HG02840 (cell line): ENCODE measurements around the gene ATP5F1D.

Experiments used
- ATAC-seq: cut with Tn5 transposase; IDR thresholded peaks from one replicate; pipeline ENCODE4 v1.9.1; 2021; ENCODE audit warnings: mild to moderate bottlenecking, moderate library complexity, moderate number of reproducible peaks; ENCODE audit not compliant: unreplicated experiment, low FRiP score

ATP5F1D gene

GRCh38 chr19:1268226-1269064 is 26.9 kb downstream of the ATP5F1D start:
- ATAC-seq: no peak

- peak; percentile 55 for ATAC-seq
Measured at GRCh38 chr19:1269065-1269477, 27.5 kb downstream of the ATP5F1D start, which contains the start of gene CIRBP. CIRBP (plus strand) TSS chr19:1269332; CDS start chr19:1270934, 1,602 bp downstream.

- peak; percentile 32 for ATAC-seq
Measured at GRCh38 chr19:1269478-1270212, 28.1 kb downstream of the ATP5F1D start.

- no peak for ATAC-seq
Measured at GRCh38 chr19:1270213-1270853, 28.8 kb downstream of the ATP5F1D start.

GRCh38 chr19:1270854-1271527 is 29.4 kb downstream of the ATP5F1D start:
- ATAC-seq: no peak

GRCh38 chr19:1271528-1272422 is 30.2 kb downstream of the ATP5F1D start:
- no peak for ATAC-seq

GRCh38 chr19:1272423-1273262 is 31.1 kb downstream of the ATP5F1D start:
- no peak for ATAC-seq

GRCh38 chr19:1273263-1274041 is 31.9 kb downstream of the ATP5F1D start:
- ATAC-seq: no peak

GRCh38 chr19:1274081-1274851 is 32.7 kb downstream of the ATP5F1D start:
- ATAC-seq: no peak

GRCh38 chr19:1274852-1275259 is 33.3 kb downstream of the ATP5F1D start:
- ATAC-seq: no peak

- peak; percentile 78 for ATAC-seq
Measured at GRCh38 chr19:1275260-1275975, 33.9 kb downstream of the ATP5F1D start, which contains the start of gene FAM174C. FAM174C (plus strand) TSS chr19:1275530; CDS start chr19:1275550, 20 bp downstream.

- ATAC-seq: peak; percentile 0
Measured at GRCh38 chr19:1275976-1276627, 34.6 kb downstream of the ATP5F1D start.

- no peak for ATAC-seq
Measured at GRCh38 chr19:1276628-1277022, 35.1 kb downstream of the ATP5F1D start.

GRCh38 chr19:1277061-1277460 is 35.5 kb downstream of the ATP5F1D start:
- no peak for ATAC-seq

GRCh38 chr19:1278074-1278473 is 36.5 kb downstream of the ATP5F1D start:
- no peak for ATAC-seq
